ENCODE measurements around the gene BNC1.

Gene BNC1

GRCh38 chr15:83284559-83285283, at the start of gene BNC1:
Gene BNC1 (minus strand): TSS chr15:83284664. CDS start chr15:83284628, 36 bp downstream.
- DNase-seq (ENCODE audit: low read depth, low spot score): no peak

GRCh38 chr15:83327041-83327440, 42.6 kb upstream of the BNC1 start:
- DNase-seq (ENCODE audit: low read depth, low spot score): no peak

GRCh38 chr15:83324799-83325198, 40.3 kb upstream of the BNC1 start:
- DNase-seq (ENCODE audit: low read depth, low spot score): no peak

GRCh38 chr15:83323296-83323711, 38.8 kb upstream of the BNC1 start:
- DNase-seq (ENCODE audit: low read depth, low spot score): peak; percentile 13

- no peak for DNase-seq (ENCODE audit: low read depth, low spot score)
Measured at GRCh38 chr15:83322691-83323090, 38.2 kb upstream of the BNC1 start.

GRCh38 chr15:83322061-83322460, 37.6 kb upstream of the BNC1 start:
- no peak for DNase-seq (ENCODE audit: low read depth, low spot score)

- DNase-seq (ENCODE audit: low read depth, low spot score): no peak
Measured at GRCh38 chr15:83320844-83321243, 36.4 kb upstream of the BNC1 start.

GRCh38 chr15:83320404-83320803, 35.9 kb upstream of the BNC1 start:
- no peak for DNase-seq (ENCODE audit: low read depth, low spot score)

GRCh38 chr15:83319771-83320170, 35.3 kb upstream of the BNC1 start:
- no peak for DNase-seq (ENCODE audit: low read depth, low spot score)

GRCh38 chr15:83318861-83319415, 34.5 kb upstream of the BNC1 start:
- DNase-seq (ENCODE audit: low read depth, low spot score): no peak

GRCh38 chr15:83318036-83318435, 33.6 kb upstream of the BNC1 start:
- DNase-seq (ENCODE audit: low read depth, low spot score): no peak

GRCh38 chr15:83312071-83312470, 27.6 kb upstream of the BNC1 start:
- no peak for DNase-seq (ENCODE audit: low read depth, low spot score)

GRCh38 chr15:83310521-83311456, 26.3 kb upstream of the BNC1 start:
- no peak for DNase-seq (ENCODE audit: low read depth, low spot score)

- no peak for DNase-seq (ENCODE audit: low read depth, low spot score)
Measured at GRCh38 chr15:83308671-83309070, 24.2 kb upstream of the BNC1 start.

- DNase-seq (ENCODE audit: low read depth, low spot score): no peak
Measured at GRCh38 chr15:83306561-83306960, 22.1 kb upstream of the BNC1 start.

GRCh38 chr15:83305704-83306291, 21.3 kb upstream of the BNC1 start:
- no peak for DNase-seq (ENCODE audit: low read depth, low spot score)

GRCh38 chr15:83304861-83305703, 20.6 kb upstream of the BNC1 start:
- no peak for DNase-seq (ENCODE audit: low read depth, low spot score)

- no peak for DNase-seq (ENCODE audit: low read depth, low spot score)
Measured at GRCh38 chr15:83303535-83303934, 19.1 kb upstream of the BNC1 start.

GRCh38 chr15:83300826-83301225, 16.4 kb upstream of the BNC1 start:
- DNase-seq (ENCODE audit: low read depth, low spot score): no peak

- no peak for DNase-seq (ENCODE audit: low read depth, low spot score)
Measured at GRCh38 chr15:83299462-83299861, 15.0 kb upstream of the BNC1 start.

- DNase-seq (ENCODE audit: low read depth, low spot score): no peak
Measured at GRCh38 chr15:83295417-83295816, 11.0 kb upstream of the BNC1 start.
